ENCODE data around the gene KDM4C.
"Not testable (repeated sequence)": the region's sequence is repeated elsewhere in the genome, so short reads cannot be mapped to it uniquely, and the experiment has no call there.

The KDM4C gene

GRCh38 chr9:6941501-6941900 lies 183.7 kb downstream of the KDM4C start:
- no peak for DNase-seq

GRCh38 chr9:6942406-6942805 lies 184.6 kb downstream of the KDM4C start:
- DNase-seq = no peak

DNA sequence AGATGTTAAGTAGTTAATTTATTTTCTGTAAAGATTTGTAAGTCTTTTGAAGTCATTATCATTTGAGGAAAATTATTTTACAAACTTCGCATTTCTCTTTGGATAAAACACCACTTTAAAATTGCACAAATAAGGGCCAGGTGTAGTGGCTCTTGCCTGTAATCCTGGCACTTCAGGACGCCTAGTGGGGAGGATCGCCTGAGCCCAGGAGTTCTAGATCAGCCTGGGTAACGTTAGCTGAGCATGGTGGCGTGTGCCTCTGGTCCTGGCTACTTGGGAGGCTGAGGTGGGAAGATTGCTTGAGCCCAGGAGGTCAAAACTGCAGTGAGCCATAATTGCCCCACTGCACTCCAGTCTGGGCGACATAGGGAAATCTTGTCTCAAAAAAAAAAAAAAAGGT lies 185.5 kb downstream of the KDM4C start:
- no peak for DNase-seq

DNA sequence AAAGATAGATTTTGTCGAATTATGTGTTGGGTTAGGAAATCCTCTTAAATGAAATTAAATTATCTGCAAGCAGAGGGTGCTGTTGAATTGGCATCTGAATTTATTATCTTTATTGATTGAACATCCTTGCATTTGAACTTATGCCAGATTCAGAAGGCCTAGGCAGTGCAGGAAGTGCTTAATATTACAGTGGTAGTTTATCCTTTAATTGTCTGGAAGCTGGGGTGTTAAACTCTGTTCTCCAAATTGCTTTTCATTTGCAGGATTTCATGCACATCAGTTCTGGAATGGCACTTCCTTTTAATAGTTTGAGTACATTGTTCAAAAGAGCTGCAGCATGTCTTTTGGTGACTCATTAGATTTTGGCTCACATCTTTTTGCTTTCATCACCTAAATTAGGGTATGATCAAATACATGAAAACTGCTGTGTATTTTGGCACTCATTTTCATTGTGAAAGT lies 186.3 kb downstream of the KDM4C start:
- DNase-seq = no peak

GRCh38 chr9:6944896-6945295 lies 187.1 kb downstream of the KDM4C start:
- no peak for DNase-seq

- no peak for DNase-seq
These were observed 188.0 kb downstream of the KDM4C start for GRCh38 chr9:6945816-6946215.

DNA sequence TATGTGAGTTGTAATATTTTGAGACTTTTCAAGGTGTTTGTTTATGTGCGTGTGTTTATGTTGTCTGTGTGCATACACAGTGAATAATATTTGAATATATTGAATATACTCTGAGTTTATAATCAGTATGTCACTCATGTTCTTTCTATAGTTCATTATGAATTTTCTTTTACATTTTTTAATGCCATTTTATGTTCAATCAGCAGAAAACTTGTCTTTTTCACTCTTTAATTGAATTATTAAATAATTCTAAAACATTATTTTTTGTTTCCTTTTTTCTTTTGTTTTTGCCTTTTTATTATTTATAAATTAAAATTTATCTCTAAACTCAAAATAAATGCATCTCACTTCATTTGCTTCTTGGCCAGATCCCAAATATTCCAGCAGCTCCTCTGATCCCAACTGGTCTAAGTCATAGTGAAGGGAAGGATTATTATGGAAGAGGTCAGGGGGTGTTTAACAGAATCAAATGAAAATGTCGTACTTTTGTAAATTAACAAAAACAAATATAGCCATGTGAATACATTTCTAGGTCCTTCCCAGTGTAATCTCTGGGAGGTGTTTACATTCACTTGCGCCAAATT lies 188.9 kb downstream of the KDM4C start:
- no peak for DNase-seq

DNA sequence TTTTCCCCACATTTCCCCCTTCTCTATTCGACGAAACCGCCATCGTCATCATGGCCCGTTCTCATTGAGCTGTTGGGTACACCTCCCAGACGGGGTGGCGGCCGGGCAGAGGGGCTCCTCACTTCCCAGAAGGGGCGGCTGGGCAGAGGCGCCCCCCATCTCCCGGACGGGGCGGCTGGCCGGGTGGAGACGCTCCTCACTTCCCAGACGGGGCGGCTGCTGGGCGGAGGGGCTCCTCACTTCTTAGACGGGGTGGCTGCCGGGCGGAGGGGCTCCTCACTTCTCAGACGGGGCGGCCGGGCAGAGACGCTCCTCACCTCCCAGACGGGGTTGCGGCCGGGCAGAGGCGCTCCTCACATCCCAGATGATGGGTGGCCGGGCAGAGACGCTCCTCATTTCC lies 191.1 kb downstream of the KDM4C start:
- not testable (repeated sequence) for DNase-seq

- no peak for DNase-seq
These were observed 197.6 kb downstream of the KDM4C start for GRCh38 chr9:6955251-6955921.

DNA sequence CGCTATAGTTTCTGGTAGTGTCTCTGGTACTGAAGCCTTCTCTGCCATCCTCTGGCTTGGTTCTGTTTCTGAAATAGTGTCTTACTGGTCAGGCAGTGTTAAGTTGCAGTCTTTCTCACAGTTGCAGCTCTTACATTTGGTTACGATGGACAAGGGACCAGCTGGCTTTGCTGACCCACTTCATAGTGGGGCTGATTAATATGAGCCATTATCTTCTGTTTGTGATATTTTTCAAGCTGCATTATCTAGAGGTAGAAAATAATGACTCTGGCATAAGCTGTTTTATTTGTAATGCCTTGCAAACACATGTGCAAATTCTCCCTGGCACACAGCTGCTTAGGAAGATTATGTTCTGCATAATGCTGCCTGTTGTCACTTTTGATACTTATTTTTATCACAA lies 199.1 kb downstream of the KDM4C start:
- DNase-seq = no peak

DNA sequence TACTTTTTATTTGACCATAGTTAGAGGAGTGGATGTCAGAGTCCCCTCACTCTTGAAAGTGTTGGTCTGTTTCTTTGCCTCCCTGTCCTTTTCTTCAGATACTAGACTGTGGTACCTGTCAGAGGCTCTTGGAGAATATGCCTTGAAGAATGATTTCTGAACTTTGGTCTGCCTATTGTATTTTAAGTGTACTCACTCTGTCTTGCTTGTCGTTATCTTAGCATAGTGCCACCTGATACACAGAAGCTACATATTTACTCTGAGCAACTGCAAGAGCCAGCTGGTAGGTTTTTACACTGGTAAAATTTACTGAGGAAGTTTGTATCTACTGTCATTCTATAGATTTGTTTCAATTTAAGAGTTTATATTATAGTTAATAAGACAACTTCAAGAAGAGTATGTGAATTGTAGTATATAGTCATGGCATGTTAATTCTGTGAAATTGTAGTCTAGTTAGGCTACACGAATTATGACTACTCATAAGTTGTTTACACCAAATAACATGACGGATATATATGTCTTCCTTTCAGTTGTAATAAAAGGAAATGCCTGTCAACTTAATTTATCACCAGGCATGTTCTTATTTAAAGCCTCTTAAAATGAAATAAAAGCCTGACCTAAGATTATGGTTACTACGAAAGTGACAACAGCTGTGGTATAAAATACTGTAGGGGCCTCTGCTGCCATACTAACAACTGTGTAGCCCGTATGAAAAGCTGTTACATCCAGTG lies 201.7 kb downstream of the KDM4C start:
- DNase-seq = no peak

- no peak for DNase-seq
These were observed 203.0 kb downstream of the KDM4C start for GRCh38 chr9:6960777-6961176.

- DNase-seq = no peak
These were observed 204.2 kb downstream of the KDM4C start for GRCh38 chr9:6961845-6962522.

DNA sequence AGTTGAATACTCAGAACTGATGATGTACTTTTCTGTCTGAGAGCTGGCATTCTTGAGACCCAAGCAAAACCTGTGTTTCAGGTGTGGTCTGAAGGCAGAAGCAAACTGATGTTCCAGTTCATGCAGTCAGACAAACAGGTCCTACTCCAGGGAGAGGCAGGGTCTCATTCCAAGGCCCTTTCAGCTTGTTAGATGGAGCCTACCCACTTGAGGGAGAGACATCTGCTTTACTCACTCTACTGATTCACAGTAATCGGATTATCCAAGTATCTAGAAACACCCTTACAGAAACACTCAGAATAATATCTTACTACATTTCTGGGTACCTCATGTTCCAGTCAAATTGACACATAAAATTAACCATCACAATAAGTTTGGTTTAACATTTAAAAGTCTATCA lies 207.8 kb downstream of the KDM4C start:
- DNase-seq = no peak

GRCh38 chr9:6968271-6968670 lies 210.5 kb downstream of the KDM4C start:
- DNase-seq = no peak

DNA sequence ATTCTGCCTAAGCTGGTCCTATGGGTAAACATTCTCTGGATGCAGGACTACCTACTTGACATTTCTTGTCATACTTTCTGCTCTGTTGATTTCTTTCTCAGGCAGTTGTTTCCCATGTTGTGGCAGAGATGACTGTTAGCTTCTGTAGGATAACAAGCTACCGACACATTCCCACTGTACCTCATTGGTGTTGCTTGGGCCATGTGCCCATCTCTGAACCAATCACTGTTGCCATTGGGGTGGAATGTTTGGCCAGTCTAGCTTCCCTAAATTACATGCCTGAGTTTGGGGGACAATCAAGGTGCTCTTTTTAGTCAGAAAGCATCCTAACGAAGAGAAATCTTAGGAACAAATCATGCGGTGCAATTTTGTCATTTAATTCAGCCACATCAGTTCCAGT lies 212.0 kb downstream of the KDM4C start:
- DNase-seq = no peak

- DNase-seq = no peak
These were observed 215.3 kb downstream of the KDM4C start for GRCh38 chr9:6973089-6973488.

DNA sequence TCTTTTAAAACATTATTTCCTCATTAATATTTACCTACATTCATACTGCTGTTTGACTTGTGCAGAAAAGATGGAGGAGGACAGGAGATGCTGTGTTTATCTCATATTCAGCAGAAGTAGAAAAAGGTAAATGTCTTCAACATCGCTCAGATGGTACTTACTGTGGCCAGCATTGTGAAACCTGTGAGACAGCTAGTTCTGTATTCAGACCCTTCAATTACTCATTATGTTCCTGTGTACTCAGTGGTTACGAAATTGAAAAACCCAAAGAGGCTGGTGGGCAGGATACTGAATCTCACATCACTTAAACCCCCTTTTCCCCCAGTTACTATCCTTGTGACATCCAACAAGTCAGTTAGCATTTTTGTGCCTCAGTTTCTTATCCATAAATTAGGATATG lies 216.0 kb downstream of the KDM4C start:
- DNase-seq = no peak

GRCh38 chr9:6975198-6975597 lies 217.4 kb downstream of the KDM4C start:
- DNase-seq = no peak

- DNase-seq = no peak
These were observed 220.0 kb downstream of the KDM4C start for GRCh38 chr9:6977761-6978160.

- DNase-seq = no peak
These were observed 220.8 kb downstream of the KDM4C start for GRCh38 chr9:6978591-6978990.

DNA sequence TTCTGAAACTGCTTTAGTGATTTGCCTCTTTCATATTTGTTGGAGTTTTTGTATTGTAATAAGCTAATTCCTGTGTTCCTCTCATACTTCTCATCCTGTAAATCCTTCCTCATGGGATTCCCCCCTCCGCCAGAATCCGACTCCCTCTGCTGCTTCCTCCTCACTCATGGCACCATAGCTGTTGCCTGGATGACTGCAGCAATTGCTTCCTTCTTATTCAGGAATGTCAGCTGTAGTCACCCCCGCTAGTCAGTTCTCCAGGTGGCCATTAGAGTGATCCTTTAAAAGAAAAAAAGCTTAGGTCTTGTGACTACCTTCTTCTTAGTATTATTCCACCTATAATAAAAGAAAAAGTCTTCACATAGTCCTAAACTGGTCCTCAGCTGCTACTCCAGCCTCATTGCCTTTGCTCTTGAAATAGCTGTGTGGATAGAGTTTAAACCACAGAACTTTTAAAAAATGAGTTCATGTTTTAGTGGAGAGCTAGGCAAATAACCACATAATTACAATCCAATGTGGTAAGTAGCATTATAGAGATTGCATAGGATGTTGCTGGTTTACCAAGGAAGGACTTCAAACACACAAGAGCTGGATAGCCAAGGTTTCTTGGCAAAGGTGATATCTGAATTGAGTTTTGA lies 227.3 kb downstream of the KDM4C start:
- no peak for DNase-seq

DNA sequence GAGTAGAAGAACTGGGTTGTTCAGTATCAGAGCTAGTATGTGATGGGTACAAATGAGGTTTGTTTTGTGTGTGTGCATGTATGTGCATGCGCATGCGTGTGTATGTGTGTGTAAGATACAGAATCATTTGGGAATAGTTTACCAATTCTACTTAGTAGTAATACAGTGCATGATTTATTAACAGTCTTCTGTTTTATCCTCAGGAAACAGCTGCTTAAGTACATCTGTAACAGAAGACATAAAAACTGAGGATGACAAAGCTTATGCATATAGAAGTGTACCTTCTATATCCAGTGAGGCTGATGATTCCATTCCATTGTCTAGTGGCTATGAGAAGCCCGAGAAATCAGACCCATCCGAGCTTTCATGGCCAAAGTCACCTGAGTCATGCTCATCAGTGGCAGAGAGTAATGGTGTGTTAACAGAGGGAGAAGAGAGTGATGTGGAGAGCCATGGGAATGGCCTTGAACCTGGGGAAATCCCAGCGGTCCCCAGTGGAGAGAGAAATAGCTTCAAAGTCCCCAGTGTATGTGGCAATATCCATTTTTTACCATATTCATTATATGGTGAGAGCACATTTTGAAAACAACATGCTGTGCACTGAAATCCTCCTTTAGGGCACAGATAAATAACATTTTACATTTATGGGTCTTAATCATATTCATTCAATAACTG lies 228.5 kb downstream of the KDM4C start:
- no peak for DNase-seq
